Smooth muscle cell (in vitro differentiated cells): ENCODE data around the gene GRID1. TPM values are rescaled to one million over a fixed set of nuclear protein-coding genes. Genes with fewer than 3 reads are reported as not detected.

ENCODE experiments used
- DNase-seq: peaks from one replicate; lab custom pipeline; 2025; ENCODE audit not compliant: unreplicated experiment; lab: John Stamatoyannopoulos, UW
- H2AFZ ChIP-seq: fragments of 200-600 bp; sonication (generic); 2 replicates; pipeline ENCODE4 v1.6.0; 2016; ENCODE audit warnings: antibody characterized with exemption, low read depth, mild to moderate bottlenecking
- H3F3A ChIP-seq: fragments of 200-600 bp; sonication (generic); 2 replicates; pipeline ENCODE4 v1.6.0; 2017; ENCODE audit warnings: antibody characterized with exemption, low read depth
- H3K27ac ChIP-seq: fragments of 200-600 bp; sonication (generic); 2 replicates; pipeline ENCODE4 v1.5.1; 2016; ENCODE audit warnings: low read depth, mild to moderate bottlenecking
- H3K27me3 ChIP-seq: fragments of 200-600 bp; sonication (generic); 2 replicates; pipeline ENCODE4 v1.6.1; 2016; ENCODE audit warnings: low read depth, mild to moderate bottlenecking
- H3K36me3 ChIP-seq: fragments of 200-600 bp; sonication (generic); 2 replicates; pipeline ENCODE4 v1.5.1; 2016; ENCODE audit warnings: low read depth
- H3K4me1 ChIP-seq: fragments of 200-600 bp; sonication (generic); 2 replicates; pipeline ENCODE4 v1.5.1; 2016; ENCODE audit warnings: low read depth
- H3K4me2 ChIP-seq: fragments of 200-600 bp; sonication (generic); 2 replicates; pipeline ENCODE4 v1.6.0; 2016; ENCODE audit warnings: mild to moderate bottlenecking
- H3K4me3 ChIP-seq: fragments of 200-600 bp; sonication (generic); 2 replicates; pipeline ENCODE4 v1.5.1; 2016; ENCODE audit warnings: mild to moderate bottlenecking
- H3K79me2 ChIP-seq: fragments of 200-600 bp; sonication (generic); 2 replicates; pipeline ENCODE4 v1.6.0; 2016; ENCODE audit warnings: low read depth, mild to moderate bottlenecking
- H3K9ac ChIP-seq: fragments of 200-600 bp; sonication (generic); 2 replicates; pipeline ENCODE4 v1.6.0; 2016; ENCODE audit warnings: low read depth
- H3K9me3 ChIP-seq: fragments of 200-600 bp; sonication (generic); replicated peaks from 2 replicates; pipeline ENCODE4 v1.5.1; 2016; ENCODE audit warnings: low read depth
- H4K20me1 ChIP-seq: fragments of 200-600 bp; sonication (generic); 2 replicates; pipeline ENCODE4 v1.6.0; 2016; ENCODE audit warnings: low read depth
- CTCF ChIP-seq: fragments of 200-600 bp; sonication (generic); IDR thresholded peaks from 2 replicates; pipeline ENCODE4 v1.5.1; 2017; ENCODE audit warnings: borderline replicate concordance, mild to moderate bottlenecking, antibody characterized with exemption; ENCODE audit not compliant: insufficient read depth, poor library complexity, severe bottlenecking
- WGBS: methylation state at CpG from one replicate; pipeline ENCODE4 v1.1.7; 2016; ENCODE audit warnings: low lambda C conversion rate; 5-methylcytosine and 5-hydroxymethylcytosine counted together
- polyA plus RNA-seq: library from polyadenylated mRNA; unstranded; fragments of >200 nt; fragmentation: Nextera tagmentation; extraction: Ambion mirVana; gene quantifications from 2 replicates; pipeline ENCODE4 v1.2.1, GENCODE V29; 2016
- total RNA-seq: library from RNA; depleted of rRNA; stranded (reverse); fragments of >200 nt; gene quantifications from 2 replicates; pipeline ENCODE4 v1.2.3, GENCODE V29; 2014

The GRID1 gene
- total and polyA plus RNA-seq, 2 experiments from 2014 or later = 4.4 to 7.4 TPM

GRCh38 chr10:86192691-86193090 lies 173.9 kb downstream of the GRID1 start:
- H3K4me2 ChIP-seq = no peak overlapping the region
- no peaks in the 10 kb centered on the region for H3K79me2 ChIP-seq
- no peak for TF ChIP-seq CTCF
- no peak overlapping the region for H3K9ac ChIP-seq
- no peaks in the 10 kb centered on the region for H3K4me1 ChIP-seq
- no peak overlapping the region for H3K27ac ChIP-seq
- H3K4me3 ChIP-seq = no peak overlapping the region
- peaks cover 1% of the 10 kb centered on the region for H3K27me3 ChIP-seq
- H3K9me3 ChIP-seq = no peaks in the 10 kb centered on the region
- H3F3A ChIP-seq = no peaks in the 10 kb centered on the region
- H3K36me3 ChIP-seq = no peaks in the 10 kb centered on the region
- DNase-seq = no peak
- H4K20me1 ChIP-seq = peaks cover 23% of the 10 kb centered on the region
- WGBS = 94% methylated on average over 3 of the region's 3 CpGs
- no peak overlapping the region for H2AFZ ChIP-seq

- Histone ChIP-seq H3K4me3 (no peak overlapping the region), H3K9me3 (no peaks in the 10 kb centered on the region), H2AFZ (no peak overlapping the region), H3K4me1 (no peaks in the 10 kb centered on the region), H4K20me1 (peaks cover 23% of the 10 kb centered on the region), H3K27ac (no peak overlapping the region), H3K9ac (no peak overlapping the region), H3F3A (no peaks in the 10 kb centered on the region), H3K36me3 (no peaks in the 10 kb centered on the region), H3K4me2 (no peak overlapping the region), H3K79me2 (no peaks in the 10 kb centered on the region), H3K27me3 (peaks cover 7% of the 10 kb centered on the region)
- no peak for TF ChIP-seq CTCF
- 89% methylated on average over 6 of the region's 6 CpGs for WGBS
- no peak for DNase-seq
Measured at GRCh38 chr10:86192147-86192546, 174.4 kb downstream of the GRID1 start.

GRCh38 chr10:86191686-86192085 lies 174.9 kb downstream of the GRID1 start:
- Histone ChIP-seq H3K9ac (no peak overlapping the region), H2AFZ (no peak overlapping the region), H4K20me1 (peaks cover 18% of the 10 kb centered on the region), H3K79me2 (no peaks in the 10 kb centered on the region), H3K27me3 (peaks cover 7% of the 10 kb centered on the region), H3K27ac (no peak overlapping the region), H3K9me3 (no peaks in the 10 kb centered on the region), H3K4me1 (no peaks in the 10 kb centered on the region), H3K4me3 (no peak overlapping the region), H3F3A (no peaks in the 10 kb centered on the region), H3K4me2 (no peak overlapping the region), H3K36me3 (no peaks in the 10 kb centered on the region)
- 83% methylated on average over 4 of the region's 4 CpGs for WGBS
- no peak for TF ChIP-seq CTCF
- no peak for DNase-seq

- Histone ChIP-seq H3F3A (no peaks in the 10 kb centered on the region), H3K36me3 (no peaks in the 10 kb centered on the region), H4K20me1 (peaks cover 13% of the 10 kb centered on the region), H3K4me1 (no peaks in the 10 kb centered on the region), H3K4me2 (no peak overlapping the region), H3K4me3 (no peak overlapping the region), H3K27me3 (peaks cover 7% of the 10 kb centered on the region), H2AFZ (no peak overlapping the region), H3K79me2 (no peaks in the 10 kb centered on the region), H3K27ac (no peak overlapping the region), H3K9ac (no peak overlapping the region), H3K9me3 (no peaks in the 10 kb centered on the region)
- DNase-seq = no peak
- no peak for TF ChIP-seq CTCF
- WGBS = 91% methylated on average over 2 of the region's 2 CpGs
Measured at GRCh38 chr10:86191166-86191565, 175.4 kb downstream of the GRID1 start.
